ENCODE measurements around the gene SCP2D1. TPM values are rescaled to one million over a fixed set of nuclear protein-coding genes. Genes with fewer than 3 reads are reported as not detected.
A peak's percentile ranks its signal among the peaks of the same experiment; 100 is the strongest.

The SCP2D1 gene
- total RNA-seq, 1 experiment from 2014 or later = not detected

- Histone ChIP-seq H3K4me3 (ENCODE audit: low read depth, low read length) (peak overlapping the region; percentile 52), H3K9me3 (no peaks in the 10 kb centered on the region; the same call in 1 of the 2 replicates), H3K27me3 (replicated peaks; ENCODE audit: control insufficient read depth, insufficient read depth, low read length) (no peaks in the 10 kb centered on the region), H3K4me1 (no peaks in the 10 kb centered on the region), H3K36me3 (ENCODE audit: control insufficient read depth, insufficient read depth, low read length) (no peaks in the 10 kb centered on the region)
- TF ChIP-seq CTCF (IDR thresholded peaks at IDR 0.05; ENCODE audit: insufficient read depth in 1 of 2, low read depth in 1 of 2, low read length in 1 of 2, severe bottlenecking in 1 of 2, unreplicated experiment in 1 of 2) = no peak
- ChIA-PET POLR2A (no interaction called here), CTCF (interaction anchor here (0.7 to 1.4 kb wide), 2 partner anchors 95 to 162 kb away, joined by 3 to 12 read pairs; no protein-coding TSS in a partner anchor)
- Mint-ChIP-seq H3K4me3 (ENCODE audit: unreplicated experiment) (peak overlapping the region; percentile 90), H3K27ac (ENCODE audit: unreplicated experiment) (peak overlapping the region; percentile 89), H3K27me3 (ENCODE audit: insufficient read depth, unreplicated experiment) (peaks cover 6% of the 10 kb centered on the region), H3K36me3 (ENCODE audit: insufficient read depth, unreplicated experiment) (no peaks in the 10 kb centered on the region), H3K9me3 (ENCODE audit: unreplicated experiment) (no peaks in the 10 kb centered on the region), H3K4me1 (ENCODE audit: low read depth, unreplicated experiment) (peaks cover 6% of the 10 kb centered on the region)
- intact Hi-C loops (cut with micrococcal nuclease; ENCODE audit: unreplicated experiment) = loop anchor here (1.0 kb wide), 2 partner anchors 162 to 381 kb away; no protein-coding TSS in a partner anchor
- BruUV-seq (replicated peaks) = TSS peak; percentile 82
- no peak for DNase-seq
Measured at GRCh38 chr20:18794428-18794787, 19.2 kb upstream of the SCP2D1 start.

GRCh38 chr20:18795366-18795765, 18.2 kb upstream of the SCP2D1 start:
- BruUV-seq (replicated peaks) = no TSS peak
- Histone ChIP-seq H3K27me3 (replicated peaks; ENCODE audit: control insufficient read depth, insufficient read depth, low read length) (no peaks in the 10 kb centered on the region), H3K4me3 (ENCODE audit: low read depth, low read length) (no peak overlapping the region), H3K4me1 (no peaks in the 10 kb centered on the region), H3K9me3 (no peaks in the 10 kb centered on the region; the same call in 1 of the 2 replicates), H3K36me3 (ENCODE audit: control insufficient read depth, insufficient read depth, low read length) (no peaks in the 10 kb centered on the region)
- Mint-ChIP-seq H3K4me1 (ENCODE audit: low read depth, unreplicated experiment) (peaks cover 7% of the 10 kb centered on the region), H3K27me3 (ENCODE audit: insufficient read depth, unreplicated experiment) (peaks cover 5% of the 10 kb centered on the region), H3K27ac (ENCODE audit: unreplicated experiment) (no peak overlapping the region), H3K4me3 (ENCODE audit: unreplicated experiment) (no peak overlapping the region), H3K9me3 (ENCODE audit: unreplicated experiment) (no peaks in the 10 kb centered on the region), H3K36me3 (ENCODE audit: insufficient read depth, unreplicated experiment) (no peaks in the 10 kb centered on the region)
- TF ChIP-seq CTCF (IDR thresholded peaks at IDR 0.05; ENCODE audit: insufficient read depth in 1 of 2, low read depth in 1 of 2, low read length in 1 of 2, severe bottlenecking in 1 of 2, unreplicated experiment in 1 of 2) = no peak
- ChIA-PET CTCF (no interaction called here), POLR2A (no interaction called here)
- intact Hi-C loops (cut with micrococcal nuclease; ENCODE audit: unreplicated experiment) = no loop called here
- DNase-seq = no peak

- Mint-ChIP-seq H3K4me3 (ENCODE audit: unreplicated experiment) (no peak overlapping the region), H3K27ac (ENCODE audit: unreplicated experiment) (no peak overlapping the region), H3K9me3 (ENCODE audit: unreplicated experiment) (no peaks in the 10 kb centered on the region), H3K36me3 (ENCODE audit: insufficient read depth, unreplicated experiment) (no peaks in the 10 kb centered on the region), H3K27me3 (ENCODE audit: insufficient read depth, unreplicated experiment) (peaks cover 4% of the 10 kb centered on the region), H3K4me1 (ENCODE audit: low read depth, unreplicated experiment) (peaks cover 7% of the 10 kb centered on the region)
- no TSS peak for BruUV-seq (replicated peaks)
- POLR2A ChIA-PET = no interaction called here
- intact Hi-C loops (cut with micrococcal nuclease; ENCODE audit: unreplicated experiment) = no loop called here
- H3K36me3 ChIP-seq (ENCODE audit: control insufficient read depth, insufficient read depth, low read length) = no peaks in the 10 kb centered on the region
- DNase-seq = no peak
- H3K27me3 ChIP-seq (replicated peaks; ENCODE audit: control insufficient read depth, insufficient read depth, low read length) = no peaks in the 10 kb centered on the region
- H3K4me3 ChIP-seq (ENCODE audit: low read depth, low read length) = no peak overlapping the region
- no peaks in the 10 kb centered on the region for H3K4me1 ChIP-seq
- TF ChIP-seq CTCF (IDR thresholded peaks at IDR 0.05; ENCODE audit: insufficient read depth in 1 of 2, low read depth in 1 of 2, low read length in 1 of 2, severe bottlenecking in 1 of 2, unreplicated experiment in 1 of 2) = no peak
- CTCF ChIA-PET = no interaction called here
- no peaks in the 10 kb centered on the region; the same call in 1 of the 2 replicates for H3K9me3 ChIP-seq
Measured at GRCh38 chr20:18796282-18796833, 17.2 kb upstream of the SCP2D1 start.

Data from Caco-2 (cell line).